Left ventricle myocardium inferior (tissue), 1 donor: ENCODE data around the gene DSG2. TPM values are rescaled to one million over a fixed set of nuclear protein-coding genes. Genes with fewer than 3 reads are reported as not detected.

Source experiments
- DNase-seq: peaks from one replicate; pipeline ENCODE4 v3.0.0-alpha.2; 2020
- H3K27ac ChIP-seq: fragments of 200-600 bp; replicated peaks from 2 replicates; pipeline ENCODE4 v1.8.0; 2021
- H3K27me3 ChIP-seq: fragments of 200-600 bp; 2 replicates; pipeline ENCODE4 v1.8.0; 2021; ENCODE audit warnings: low read depth
- H3K36me3 ChIP-seq: fragments of 200-600 bp; 2 replicates; pipeline ENCODE4 v1.8.0; 2021
- H3K4me1 ChIP-seq: fragments of 200-600 bp; 2 replicates; pipeline ENCODE4 v1.8.0; 2021
- H3K4me3 ChIP-seq: fragments of 200-600 bp; 2 replicates; pipeline ENCODE4 v1.8.0; 2021; ENCODE audit warnings: mild to moderate bottlenecking, moderate library complexity
- H3K9me3 ChIP-seq: fragments of 200-600 bp; replicated peaks from 2 replicates; pipeline ENCODE4 v1.8.0; 2021
- intact Hi-C: fragments of 100-400 bp; cut with micrococcal nuclease; formaldehyde crosslinking; loops from one replicate; pipeline ENCODE4 v1.11.0; 2022
- total RNA-seq: library from RNA; stranded (reverse); fragmentation: NEBNext Ultra II Directional; extraction: Animal tissue kit (Norgen Biotek cat#: 25700); gene quantifications from one replicate; pipeline ENCODE4 v1.2.1, GENCODE V29; 2021
- TF ChIP-seq, protein P1 (sequence below): fragments of 200-600 bp; IDR thresholded peaks from 2 replicates; pipeline ENCODE4 v1.8.0; 2021; ENCODE audit warnings: antibody characterized with exemption, mild to moderate bottlenecking, borderline replicate concordance
- donor health status: DM: no; HTN: yes; CAD: no; lungs with severe emphysema.

DSG2 gene
- total RNA-seq, 1 donor from 2014 or later: 42.6 TPM

DNA sequence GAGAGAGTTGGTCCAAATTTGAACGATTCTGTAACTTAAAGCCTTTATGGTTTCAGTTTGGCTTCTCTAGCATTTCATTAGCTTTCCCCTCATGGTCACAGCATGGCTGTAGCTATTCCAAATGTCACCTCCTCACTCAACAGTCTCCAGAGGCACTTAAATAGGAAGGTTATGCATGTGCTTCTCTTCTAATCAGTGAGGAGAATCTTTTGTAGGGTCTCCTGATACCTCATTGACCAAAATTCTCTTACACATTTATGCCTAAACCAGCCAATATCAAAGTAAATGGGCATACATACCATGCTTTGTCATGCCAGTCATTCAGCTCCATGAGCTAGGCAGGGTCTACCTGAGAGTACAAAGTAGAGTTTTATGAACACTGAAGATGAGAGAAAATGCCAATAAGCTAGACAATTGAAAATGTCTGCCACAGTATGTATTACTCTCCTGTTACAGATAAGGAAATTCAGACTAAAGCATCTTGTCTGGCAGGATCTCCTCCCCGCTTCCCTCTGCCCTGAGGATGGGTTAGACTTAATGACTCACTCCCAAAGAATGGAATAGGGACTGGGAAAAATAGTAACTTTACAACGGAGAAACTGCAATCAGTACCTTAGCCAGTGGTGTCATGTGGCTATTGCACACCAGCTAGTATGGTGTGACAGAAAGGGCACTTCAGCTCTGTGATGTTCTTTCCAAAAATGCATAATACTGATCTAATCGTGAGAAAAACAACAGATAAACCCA, 15.4 kb downstream of the DSG2 start:
- no peak for DNase-seq
- H3K36me3 ChIP-seq: no peaks in the 10 kb centered on the region
- H3K4me3 ChIP-seq: no peak overlapping the region
- H3K27ac ChIP-seq: no peak overlapping the region
- no peaks in the 10 kb centered on the region for H3K27me3 ChIP-seq
- TF ChIP-seq, protein P1, sequence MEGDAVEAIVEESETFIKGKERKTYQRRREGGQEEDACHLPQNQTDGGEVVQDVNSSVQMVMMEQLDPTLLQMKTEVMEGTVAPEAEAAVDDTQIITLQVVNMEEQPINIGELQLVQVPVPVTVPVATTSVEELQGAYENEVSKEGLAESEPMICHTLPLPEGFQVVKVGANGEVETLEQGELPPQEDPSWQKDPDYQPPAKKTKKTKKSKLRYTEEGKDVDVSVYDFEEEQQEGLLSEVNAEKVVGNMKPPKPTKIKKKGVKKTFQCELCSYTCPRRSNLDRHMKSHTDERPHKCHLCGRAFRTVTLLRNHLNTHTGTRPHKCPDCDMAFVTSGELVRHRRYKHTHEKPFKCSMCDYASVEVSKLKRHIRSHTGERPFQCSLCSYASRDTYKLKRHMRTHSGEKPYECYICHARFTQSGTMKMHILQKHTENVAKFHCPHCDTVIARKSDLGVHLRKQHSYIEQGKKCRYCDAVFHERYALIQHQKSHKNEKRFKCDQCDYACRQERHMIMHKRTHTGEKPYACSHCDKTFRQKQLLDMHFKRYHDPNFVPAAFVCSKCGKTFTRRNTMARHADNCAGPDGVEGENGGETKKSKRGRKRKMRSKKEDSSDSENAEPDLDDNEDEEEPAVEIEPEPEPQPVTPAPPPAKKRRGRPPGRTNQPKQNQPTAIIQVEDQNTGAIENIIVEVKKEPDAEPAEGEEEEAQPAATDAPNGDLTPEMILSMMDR: no peak
- intact Hi-C loops: no loop called here
- peaks cover 10% of the 10 kb centered on the region for H3K4me1 ChIP-seq
- H3K9me3 ChIP-seq: no peaks in the 10 kb centered on the region

DNA sequence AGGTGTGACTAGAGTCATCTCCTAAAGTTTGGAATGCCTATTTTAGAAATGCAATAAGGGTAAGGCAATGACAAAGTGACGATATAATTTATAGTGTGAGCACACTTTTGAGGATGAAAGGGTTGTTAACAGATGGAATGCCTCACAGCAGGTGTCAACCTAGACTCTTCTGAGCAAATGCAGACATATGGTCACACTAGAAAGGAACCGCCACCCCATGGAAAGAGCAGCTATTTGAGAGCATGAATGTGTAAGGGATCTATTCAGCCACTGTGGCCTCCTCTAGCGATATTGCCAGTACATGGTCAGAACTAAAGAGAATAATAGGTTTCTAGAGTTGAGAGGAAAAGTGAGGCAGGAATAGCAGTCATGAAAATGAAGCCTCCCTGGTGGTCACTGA, 18.5 kb downstream of the DSG2 start:
- Histone ChIP-seq H3K9me3 (no peaks in the 10 kb centered on the region), H3K27ac (no peak overlapping the region), H3K4me1 (peaks cover 10% of the 10 kb centered on the region), H3K36me3 (peaks cover 13% of the 10 kb centered on the region), H3K27me3 (no peaks in the 10 kb centered on the region), H3K4me3 (no peak overlapping the region)
- TF ChIP-seq, protein P1: no peak
- intact Hi-C loops: no loop called here
- no peak for DNase-seq

DNA sequence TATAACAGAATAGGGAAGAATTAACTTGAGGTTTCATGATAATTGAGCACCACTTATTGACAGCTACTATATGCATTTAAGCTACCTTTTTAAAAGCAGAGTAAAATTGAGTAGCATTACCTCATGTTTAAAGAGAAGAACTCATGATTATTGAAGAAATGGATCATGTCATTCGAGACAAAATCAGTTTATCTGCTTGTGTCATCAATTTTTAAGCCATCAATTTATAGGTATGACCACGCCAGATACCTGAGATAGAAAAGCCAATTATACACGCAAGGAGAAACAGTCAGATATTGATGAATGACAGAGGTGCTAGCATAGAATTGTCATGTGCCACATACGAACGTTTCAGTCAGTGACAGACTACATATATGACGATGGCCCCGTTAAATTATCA, 28.4 kb downstream of the DSG2 start:
- no peaks in the 10 kb centered on the region for H3K4me1 ChIP-seq
- intact Hi-C loops: no loop called here
- TF ChIP-seq, protein P1: no peak

DNA sequence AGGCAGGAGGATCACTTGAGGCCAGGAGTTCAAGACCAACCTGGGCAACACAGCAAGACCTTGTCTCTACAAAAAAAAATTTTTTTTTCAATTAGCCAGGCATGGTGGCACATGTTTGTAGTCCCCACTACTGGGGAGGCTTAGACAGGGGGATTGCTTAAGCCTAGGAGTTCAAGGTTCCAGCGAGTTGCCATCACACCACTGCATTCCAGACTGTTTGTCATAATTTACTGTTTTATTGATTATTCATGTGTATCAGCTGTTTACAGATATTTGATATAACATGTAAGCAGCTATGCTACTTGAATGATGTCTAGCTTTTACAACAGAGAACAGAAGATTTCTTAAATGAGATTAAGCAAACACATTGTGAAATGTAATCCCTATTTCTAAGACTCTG, 35.3 kb downstream of the DSG2 start:
- Histone ChIP-seq H3K4me1 (no peaks in the 10 kb centered on the region), H3K27me3 (no peaks in the 10 kb centered on the region), H3K36me3 (peaks cover 15% of the 10 kb centered on the region), H3K9me3 (no peaks in the 10 kb centered on the region), H3K4me3 (no peak overlapping the region), H3K27ac (no peak overlapping the region)
- DNase-seq: no peak
- intact Hi-C loops: no loop called here
- TF ChIP-seq, protein P1: no peak

More for the DNA sequence above, 28.4 kb downstream of the DSG2 start:
- Histone ChIP-seq H3K36me3 (peaks cover 34% of the 10 kb centered on the region), H3K27me3 (no peaks in the 10 kb centered on the region), H3K4me3 (no peak overlapping the region), H3K27ac (no peak overlapping the region), H3K9me3 (no peaks in the 10 kb centered on the region)
- DNase-seq: no peak

DNA sequence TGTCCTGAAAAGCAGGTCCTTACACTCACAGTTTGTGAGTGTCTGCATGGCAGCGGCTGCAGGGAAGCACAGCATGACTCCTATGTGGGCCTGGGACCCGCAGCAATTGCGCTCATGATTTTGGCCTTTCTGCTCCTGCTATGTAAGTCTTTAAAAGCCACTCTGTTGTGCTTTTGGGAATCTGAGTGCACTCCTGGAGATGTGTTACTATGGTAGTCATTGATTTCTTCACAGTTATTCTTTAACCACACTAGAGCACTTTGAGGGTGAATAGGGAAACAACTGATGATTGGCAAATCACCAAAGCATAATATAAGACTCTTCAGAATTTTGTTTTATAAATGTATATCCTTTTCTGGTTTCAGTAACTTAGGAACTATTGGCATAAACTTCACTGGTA, 40.9 kb downstream of the DSG2 start:
- DNase-seq: no peak
- TF ChIP-seq, protein P1: no peak
- H3K9me3 ChIP-seq: no peaks in the 10 kb centered on the region
- H3K4me1 ChIP-seq: no peaks in the 10 kb centered on the region
- H3K4me3 ChIP-seq: no peak overlapping the region
- intact Hi-C loops: no loop called here
- H3K36me3 ChIP-seq: peaks cover 50% of the 10 kb centered on the region
- H3K27me3 ChIP-seq: no peaks in the 10 kb centered on the region
- no peak overlapping the region for H3K27ac ChIP-seq
